GM12874 (cell line): Measurements from ENCODE around the gene DAPP1.

Experiments
- CTCF ChIP-seq: IDR thresholded peaks from 2 replicates; pipeline ENCODE4 v1.5.1; 2011; ENCODE audit warnings: low read depth, mild to moderate bottlenecking, control low read depth, low read length, moderate library complexity; ENCODE audit not compliant: insufficient read depth

Gene DAPP1

GRCh38 chr4:99803566-99804101 is 13.0 kb upstream of the DAPP1 start:
- no peak for TF ChIP-seq CTCF

- TF ChIP-seq CTCF, result no peak
Measured at GRCh38 chr4:99806545-99806944, 10.1 kb upstream of the DAPP1 start.

GRCh38 chr4:99807666-99808065 is 9.0 kb upstream of the DAPP1 start:
- no peak for TF ChIP-seq CTCF

GRCh38 chr4:99808260-99808857 is 8.3 kb upstream of the DAPP1 start:
- peak; percentile 70 for TF ChIP-seq CTCF

GRCh38 chr4:99809326-99809725 is 7.3 kb upstream of the DAPP1 start:
- TF ChIP-seq CTCF, result no peak

- TF ChIP-seq CTCF, result no peak
Measured at GRCh38 chr4:99810536-99810935, 6.1 kb upstream of the DAPP1 start.

GRCh38 chr4:99811117-99811516 is 5.5 kb upstream of the DAPP1 start:
- no peak for TF ChIP-seq CTCF
